GM21529 (cell line): ENCODE results near the gene DGKZ.

Experiments used
- ATAC-seq: cut with Tn5 transposase; IDR thresholded peaks from one replicate; pipeline ENCODE4 v1.9.1; 2021; ENCODE audit not compliant: unreplicated experiment

The DGKZ gene

GRCh38 chr11:46326813-46327416, 20.3 kb upstream of the DGKZ start:
- no peak for ATAC-seq

- no peak for ATAC-seq
Measured at GRCh38 chr11:46327829-46328228, 19.4 kb upstream of the DGKZ start.

- no peak for ATAC-seq
Measured at GRCh38 chr11:46330154-46330553, 17.1 kb upstream of the DGKZ start.

GRCh38 chr11:46330563-46331281, 16.5 kb upstream of the DGKZ start:
- ATAC-seq, result no peak

- no peak for ATAC-seq
Measured at GRCh38 chr11:46331282-46331984, 15.8 kb upstream of the DGKZ start.

GRCh38 chr11:46332093-46332567, 15.1 kb upstream of the DGKZ start:
- no peak for ATAC-seq

GRCh38 chr11:46332568-46333393, 14.5 kb upstream of the DGKZ start:
- no peak for ATAC-seq

GRCh38 chr11:46333394-46333947, 13.8 kb upstream of the DGKZ start:
- ATAC-seq, result no peak

GRCh38 chr11:46334211-46334610, 13.1 kb upstream of the DGKZ start:
- ATAC-seq, result no peak

GRCh38 chr11:46335271-46335670, 12.0 kb upstream of the DGKZ start:
- no peak for ATAC-seq

- ATAC-seq, result no peak
Measured at GRCh38 chr11:46335890-46336562, 11.2 kb upstream of the DGKZ start.

- no peak for ATAC-seq
Measured at GRCh38 chr11:46336563-46337180, 10.6 kb upstream of the DGKZ start.

GRCh38 chr11:46337626-46338345, 9.5 kb upstream of the DGKZ start:
- no peak for ATAC-seq

GRCh38 chr11:46338636-46338987, 8.7 kb upstream of the DGKZ start:
- ATAC-seq, result no peak

- ATAC-seq, result no peak
Measured at GRCh38 chr11:46338988-46339666, 8.1 kb upstream of the DGKZ start.

- ATAC-seq, result no peak
Measured at GRCh38 chr11:46339816-46340215, 7.4 kb upstream of the DGKZ start.

- no peak for ATAC-seq
Measured at GRCh38 chr11:46341454-46341853, 5.8 kb upstream of the DGKZ start.

GRCh38 chr11:46342239-46342638, 5.0 kb upstream of the DGKZ start:
- ATAC-seq, result no peak

GRCh38 chr11:46343520-46343919, 3.7 kb upstream of the DGKZ start:
- no peak for ATAC-seq
